ENCODE measurements around the gene AHDC1. TPM values are rescaled to one million over a fixed set of nuclear protein-coding genes. Genes with fewer than 3 reads are reported as not detected.

AHDC1 gene
- total RNA-seq, 3 donors from 2014 or later: 13.7 to 58.6 (median 18.7) TPM

- TF ChIP-seq CTCF (IDR thresholded peaks at IDR 0.05): no peak
- intact Hi-C loops (cut with DNase I, micrococcal nuclease): no loop called here
- no peaks in the 10 kb centered on the region for H3K9me3 ChIP-seq
- ATAC-seq (no peak), DNase-seq (no peak)
- H3K4me1 ChIP-seq (ENCODE audit: low read depth): peaks cover 24% of the 10 kb centered on the region
- H3K4me3 ChIP-seq: no peak overlapping the region
- no peaks in the 10 kb centered on the region for H3K36me3 ChIP-seq (ENCODE audit: low read depth)
Measured at GRCh38 chr1:27597516-27598294, 6.2 kb downstream of the AHDC1 start.

GRCh38 chr1:27596986-27597385, 7.0 kb downstream of the AHDC1 start:
- Histone ChIP-seq H3K4me3 (no peak overlapping the region), H3K9me3 (no peaks in the 10 kb centered on the region), H3K36me3 (ENCODE audit: low read depth) (no peaks in the 10 kb centered on the region), H3K4me1 (ENCODE audit: low read depth) (peaks cover 17% of the 10 kb centered on the region)
- no peak for DNase-seq
- no peak for TF ChIP-seq CTCF (IDR thresholded peaks at IDR 0.05)
- intact Hi-C loops (cut with DNase I, micrococcal nuclease): no loop called here
- ATAC-seq: no peak

- Histone ChIP-seq H3K9me3 (no peaks in the 10 kb centered on the region), H3K4me3 (no peak overlapping the region), H3K4me1 (ENCODE audit: low read depth) (peaks cover 16% of the 10 kb centered on the region), H3K36me3 (ENCODE audit: low read depth) (no peaks in the 10 kb centered on the region)
- no peak for TF ChIP-seq CTCF (IDR thresholded peaks at IDR 0.05)
- ATAC-seq (no peak), DNase-seq (no peak)
- intact Hi-C loops (cut with DNase I, micrococcal nuclease): no loop called here
Measured at GRCh38 chr1:27596261-27596660, 7.7 kb downstream of the AHDC1 start.

GRCh38 chr1:27595597-27595996, 8.3 kb downstream of the AHDC1 start:
- Histone ChIP-seq H3K4me1 (ENCODE audit: low read depth) (peaks cover 21% of the 10 kb centered on the region), H3K9me3 (no peaks in the 10 kb centered on the region), H3K4me3 (no peak overlapping the region), H3K36me3 (ENCODE audit: low read depth) (no peaks in the 10 kb centered on the region)
- ATAC-seq: no peak
- TF ChIP-seq CTCF (IDR thresholded peaks at IDR 0.05): no peak
- DNase-seq: no peak
- intact Hi-C loops (cut with DNase I, micrococcal nuclease): no loop called here

- intact Hi-C loops (cut with DNase I, micrococcal nuclease): no loop called here
- no peak overlapping the region for H3K4me3 ChIP-seq
- peaks cover 21% of the 10 kb centered on the region for H3K4me1 ChIP-seq (ENCODE audit: low read depth)
- DNase-seq: no peak
- no peak for TF ChIP-seq CTCF (IDR thresholded peaks at IDR 0.05)
- H3K9me3 ChIP-seq: no peaks in the 10 kb centered on the region
- H3K36me3 ChIP-seq (ENCODE audit: low read depth): no peaks in the 10 kb centered on the region
- ATAC-seq: no peak
Measured at GRCh38 chr1:27594564-27595510, 9.1 kb downstream of the AHDC1 start.
